ENCODE results near the gene RASD1. TPM values are rescaled to one million over a fixed set of nuclear protein-coding genes. Genes with fewer than 3 reads are reported as not detected.

The RASD1 gene
- total RNA-seq, 1 donor: 0.36 TPM

- DNase-seq (ENCODE audit: low read depth): peak; percentile 12
- peak overlapping the region; percentile 10 for H3K4me3 ChIP-seq (ENCODE audit: low read depth, low read length)
- TF ChIP-seq CTCF (IDR thresholded peaks at IDR 0.05; ENCODE audit: insufficient read depth, low read length): no peak
Measured at GRCh38 chr17:17497065-17497844, 1.1 kb upstream of the RASD1 start.

- DNase-seq (ENCODE audit: low read depth): peak; percentile 28
- no peak for TF ChIP-seq CTCF (IDR thresholded peaks at IDR 0.05; ENCODE audit: insufficient read depth, low read length)
- H3K4me3 ChIP-seq (ENCODE audit: low read depth, low read length): peak overlapping the region; percentile 71
Measured at GRCh38 chr17:17495536-17496188, 533 bp downstream of the RASD1 start.

- H3K4me3 ChIP-seq (ENCODE audit: low read depth, low read length): peak overlapping the region; percentile 39
- DNase-seq (ENCODE audit: low read depth): peak; percentile 38
- no peak for TF ChIP-seq CTCF (IDR thresholded peaks at IDR 0.05; ENCODE audit: insufficient read depth, low read length)
Measured at GRCh38 chr17:17494870-17495535, 1.2 kb downstream of the RASD1 start.

GRCh38 chr17:17494499-17494869 lies 1.7 kb downstream of the RASD1 start:
- DNase-seq (ENCODE audit: low read depth): no peak
- no peak overlapping the region for H3K4me3 ChIP-seq (ENCODE audit: low read depth, low read length)
- TF ChIP-seq CTCF (IDR thresholded peaks at IDR 0.05; ENCODE audit: insufficient read depth, low read length): no peak

GRCh38 chr17:17493986-17494466 lies 2.2 kb downstream of the RASD1 start:
- TF ChIP-seq CTCF (IDR thresholded peaks at IDR 0.05; ENCODE audit: insufficient read depth, low read length): no peak
- no peak overlapping the region for H3K4me3 ChIP-seq (ENCODE audit: low read depth, low read length)
- DNase-seq (ENCODE audit: low read depth): no peak

GRCh38 chr17:17493249-17493985 lies 2.8 kb downstream of the RASD1 start:
- H3K4me3 ChIP-seq (ENCODE audit: low read depth, low read length): no peak overlapping the region
- no peak for TF ChIP-seq CTCF (IDR thresholded peaks at IDR 0.05; ENCODE audit: insufficient read depth, low read length)
- DNase-seq (ENCODE audit: low read depth): no peak

Data from fibroblast of the aortic adventitia (primary cell).